Umbilical cord (tissue), 2 donors: ENCODE results near the gene SLC35F3. TPM values are rescaled to one million over a fixed set of nuclear protein-coding genes. Genes with fewer than 3 reads are reported as not detected.
"Not testable (repeated sequence)": the region's sequence is repeated elsewhere in the genome, so short reads cannot be mapped to it uniquely, and the experiment has no call there.

Experiments used
- DNase-seq: peaks from one replicate; pipeline ENCODE4 v3.0.0-alpha.2; 2015; ENCODE audit warnings: low spot score
- total RNA-seq: library from RNA; depleted of rRNA; stranded (reverse); fragments of >200 nt; gene quantifications from one replicate; pipeline ENCODE4 v1.2.3, GENCODE V29; 2014; ENCODE audit warnings: low replicate concordance; ENCODE audit not compliant: insufficient read depth

The SLC35F3 gene
- total RNA-seq, 1 donor from 2014 or later, result 0.24 TPM

GRCh38 chr1:234188454-234188792 lies 283.9 kb downstream of the SLC35F3 start:
- no peak for DNase-seq

GRCh38 chr1:234197839-234198238 lies 293.4 kb downstream of the SLC35F3 start:
- no peak for DNase-seq

- no peak for DNase-seq
Observed at GRCh38 chr1:234199476-234200127, 295.1 kb downstream of the SLC35F3 start.

GRCh38 chr1:234200566-234200965 lies 296.1 kb downstream of the SLC35F3 start:
- no peak for DNase-seq

- no peak for DNase-seq
Observed at GRCh38 chr1:234201600-234201999, 297.1 kb downstream of the SLC35F3 start.

GRCh38 chr1:234205966-234206365 lies 301.5 kb downstream of the SLC35F3 start:
- DNase-seq, result peak; percentile 30

GRCh38 chr1:234206651-234207284 lies 302.3 kb downstream of the SLC35F3 start:
- DNase-seq, result peak; percentile 34

GRCh38 chr1:234208351-234208750 lies 303.9 kb downstream of the SLC35F3 start:
- DNase-seq, result peak; percentile 46

- no peak for DNase-seq
Observed at GRCh38 chr1:234208791-234209190, 304.3 kb downstream of the SLC35F3 start.

GRCh38 chr1:234210429-234210828 lies 306.0 kb downstream of the SLC35F3 start:
- DNase-seq, result not testable (repeated sequence)

GRCh38 chr1:234211855-234212254 lies 307.4 kb downstream of the SLC35F3 start:
- DNase-seq, result not testable (repeated sequence)

GRCh38 chr1:234212764-234213657 lies 308.5 kb downstream of the SLC35F3 start:
- DNase-seq, result peak; percentile 33

- no peak for DNase-seq
Observed at GRCh38 chr1:234213658-234214128, 309.2 kb downstream of the SLC35F3 start.

- peak; percentile 58 for DNase-seq
Observed at GRCh38 chr1:234214129-234214910, 309.8 kb downstream of the SLC35F3 start.

GRCh38 chr1:234214911-234215892 lies 310.7 kb downstream of the SLC35F3 start:
- no peak for DNase-seq

GRCh38 chr1:234216116-234216703 lies 311.7 kb downstream of the SLC35F3 start:
- no peak for DNase-seq

- no peak for DNase-seq
Observed at GRCh38 chr1:234217316-234217840, 312.9 kb downstream of the SLC35F3 start.

GRCh38 chr1:234218078-234218477 lies 313.6 kb downstream of the SLC35F3 start:
- DNase-seq, result no peak

GRCh38 chr1:234219711-234220110 lies 315.2 kb downstream of the SLC35F3 start:
- no peak for DNase-seq

GRCh38 chr1:234221601-234222000 lies 317.1 kb downstream of the SLC35F3 start:
- no peak for DNase-seq
